ENCODE measurements around the gene MNAT1. TPM values are rescaled to one million over a fixed set of nuclear protein-coding genes. Genes with fewer than 3 reads are reported as not detected.

MNAT1 gene
- polyA plus RNA-seq, 2 of the 4 experiments (the other 2 are of a cell fraction) = 42.7 to 78.1 TPM

DNA sequence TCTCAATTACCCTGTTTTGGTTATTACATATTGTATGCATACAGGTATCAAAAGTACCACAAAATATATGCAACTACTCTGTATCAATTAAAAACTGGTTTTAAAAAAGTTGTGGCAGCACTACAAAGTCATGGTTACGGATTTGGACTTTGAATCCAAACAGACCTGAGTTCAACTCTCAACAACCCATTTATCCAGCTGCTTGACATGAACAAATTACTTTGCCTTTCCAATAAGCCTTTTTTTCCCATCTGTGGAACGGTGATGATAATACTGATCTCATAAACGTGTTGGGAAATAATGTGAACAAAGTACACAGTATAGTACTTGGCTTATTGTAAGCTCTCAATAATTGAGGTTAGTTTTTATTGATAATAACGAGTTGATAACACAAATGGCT is 85.0 kb downstream of the MNAT1 start:
- Histone ChIP-seq H3K4me2 (no peak overlapping the region), H3K9me3 (no peaks in the 10 kb centered on the region), H3K4me3 (no peak overlapping the region), H3K27ac (no peak overlapping the region), H3K4me1 (0 out of 3 replicates have a peak, but pooled peaks cover 3% of the 10 kb centered on the region)
- TF ChIP-seq, protein P1, sequence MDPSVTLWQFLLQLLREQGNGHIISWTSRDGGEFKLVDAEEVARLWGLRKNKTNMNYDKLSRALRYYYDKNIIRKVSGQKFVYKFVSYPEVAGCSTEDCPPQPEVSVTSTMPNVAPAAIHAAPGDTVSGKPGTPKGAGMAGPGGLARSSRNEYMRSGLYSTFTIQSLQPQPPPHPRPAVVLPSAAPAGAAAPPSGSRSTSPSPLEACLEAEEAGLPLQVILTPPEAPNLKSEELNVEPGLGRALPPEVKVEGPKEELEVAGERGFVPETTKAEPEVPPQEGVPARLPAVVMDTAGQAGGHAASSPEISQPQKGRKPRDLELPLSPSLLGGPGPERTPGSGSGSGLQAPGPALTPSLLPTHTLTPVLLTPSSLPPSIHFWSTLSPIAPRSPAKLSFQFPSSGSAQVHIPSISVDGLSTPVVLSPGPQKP (IDR thresholded peaks at IDR 0.05; ENCODE audit: low read depth, low read length) = no peak
- TF ChIP-seq RAD21 (conservative IDR thresholded peaks at IDR 0.05 in 1 of 2, IDR thresholded peaks at IDR 0.05 in 1 of 2) (no peak), CBX8 (IDR thresholded peaks at IDR 0.05) (no peak), RARB (CRISPR knock-in tag; IDR thresholded peaks at IDR 0.05) (no peak), BHLHE40 (IDR thresholded peaks at IDR 0.05; ENCODE audit: low read depth, low read length) (no peak), JUNB (IDR thresholded peaks at IDR 0.05) (no peak), EP300 (IDR thresholded peaks at IDR 0.05) (no peak), POLR2A (IDR thresholded peaks at IDR 0.05; ENCODE audit: low read length) (no peak), CBX2 (IDR thresholded peaks at IDR 0.05; ENCODE audit: borderline replicate concordance, low read depth) (no peak), EHMT2 (IDR thresholded peaks at IDR 0.05; ENCODE audit: low read depth) (no peak), ESRRA (IDR thresholded peaks at IDR 0.05; ENCODE audit: borderline replicate concordance, low read length) (no peak), RNF2 (IDR thresholded peaks at IDR 0.05; ENCODE audit: borderline replicate concordance, low read depth) (no peak), MYC (IDR thresholded peaks at IDR 0.05; ENCODE audit: borderline replicate concordance, low read length) (no peak), RCOR1 (IDR thresholded peaks at IDR 0.05; ENCODE audit: low read depth, low read length) (no peak), HEYL (CRISPR knock-in tag; IDR thresholded peaks at IDR 0.05) (no peak)
- TF ChIP-seq, protein P2, sequence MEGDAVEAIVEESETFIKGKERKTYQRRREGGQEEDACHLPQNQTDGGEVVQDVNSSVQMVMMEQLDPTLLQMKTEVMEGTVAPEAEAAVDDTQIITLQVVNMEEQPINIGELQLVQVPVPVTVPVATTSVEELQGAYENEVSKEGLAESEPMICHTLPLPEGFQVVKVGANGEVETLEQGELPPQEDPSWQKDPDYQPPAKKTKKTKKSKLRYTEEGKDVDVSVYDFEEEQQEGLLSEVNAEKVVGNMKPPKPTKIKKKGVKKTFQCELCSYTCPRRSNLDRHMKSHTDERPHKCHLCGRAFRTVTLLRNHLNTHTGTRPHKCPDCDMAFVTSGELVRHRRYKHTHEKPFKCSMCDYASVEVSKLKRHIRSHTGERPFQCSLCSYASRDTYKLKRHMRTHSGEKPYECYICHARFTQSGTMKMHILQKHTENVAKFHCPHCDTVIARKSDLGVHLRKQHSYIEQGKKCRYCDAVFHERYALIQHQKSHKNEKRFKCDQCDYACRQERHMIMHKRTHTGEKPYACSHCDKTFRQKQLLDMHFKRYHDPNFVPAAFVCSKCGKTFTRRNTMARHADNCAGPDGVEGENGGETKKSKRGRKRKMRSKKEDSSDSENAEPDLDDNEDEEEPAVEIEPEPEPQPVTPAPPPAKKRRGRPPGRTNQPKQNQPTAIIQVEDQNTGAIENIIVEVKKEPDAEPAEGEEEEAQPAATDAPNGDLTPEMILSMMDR (IDR thresholded peaks at IDR 0.05) = no peak
- TF ChIP-seq, protein P3, sequence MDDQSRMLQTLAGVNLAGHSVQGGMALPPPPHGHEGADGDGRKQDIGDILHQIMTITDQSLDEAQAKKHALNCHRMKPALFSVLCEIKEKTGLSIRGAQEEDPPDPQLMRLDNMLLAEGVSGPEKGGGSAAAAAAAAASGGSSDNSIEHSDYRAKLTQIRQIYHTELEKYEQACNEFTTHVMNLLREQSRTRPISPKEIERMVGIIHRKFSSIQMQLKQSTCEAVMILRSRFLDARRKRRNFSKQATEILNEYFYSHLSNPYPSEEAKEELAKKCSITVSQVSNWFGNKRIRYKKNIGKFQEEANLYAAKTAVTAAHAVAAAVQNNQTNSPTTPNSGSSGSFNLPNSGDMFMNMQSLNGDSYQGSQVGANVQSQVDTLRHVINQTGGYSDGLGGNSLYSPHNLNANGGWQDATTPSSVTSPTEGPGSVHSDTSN (IDR thresholded peaks at IDR 0.05) = no peak
- CTCF ChIA-PET = no interaction called here
- DNase-seq (ENCODE audit: low read depth in 1 of 2, low spot score in 1 of 2) (no peak), FAIRE-seq (peak; percentile 54), ATAC-seq (no peak)
- WGBS (ENCODE audit: missing lambda C conversion rate) = 83% methylated on average over 4 of the region's 4 CpGs
- POLR2A ChIA-PET = no interaction called here

DNA sequence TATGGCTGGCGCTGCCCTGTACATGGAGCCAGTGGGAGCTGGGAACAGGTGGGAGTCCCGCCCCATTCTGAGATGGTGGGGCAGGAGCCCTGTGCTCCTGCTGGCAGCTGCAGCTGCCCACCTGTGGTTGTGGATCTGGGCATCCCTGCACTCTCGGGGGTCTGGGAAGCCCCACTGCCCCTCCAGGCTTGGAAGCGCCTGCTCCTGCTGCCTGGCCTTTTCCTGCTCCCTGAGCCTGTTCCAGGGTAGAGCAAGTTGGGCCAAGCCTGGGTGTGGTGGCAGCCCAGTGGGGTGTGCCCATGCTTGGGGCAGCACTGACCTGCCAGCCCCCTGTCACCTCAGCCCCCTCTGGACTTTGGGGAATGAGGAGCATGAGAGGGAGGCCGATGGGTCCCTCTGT is 104.0 kb downstream of the MNAT1 start:
- no peak for DNase-seq (ENCODE audit: low read depth in 1 of 2, low spot score in 1 of 2)
- H3K9me3 ChIP-seq = peaks cover 8% of the 10 kb centered on the region; the same call in 1 of the 3 replicates
- no peak overlapping the region for H3K4me2 ChIP-seq
- no peak for ATAC-seq
- no peak overlapping the region for H3K27ac ChIP-seq
- ChIA-PET POLR2A (no interaction called here), CTCF (no interaction called here)
- H3K4me1 ChIP-seq = no peaks in the 10 kb centered on the region
- no peak overlapping the region for H3K4me3 ChIP-seq
- TF ChIP-seq EHF (CRISPR knock-in tag; IDR thresholded peaks at IDR 0.05) (no peak), CBX8 (IDR thresholded peaks at IDR 0.05) (no peak), FOXS1 (CRISPR knock-in tag; IDR thresholded peaks at IDR 0.05) (no peak), ZNF302 (CRISPR knock-in tag; IDR thresholded peaks at IDR 0.05) (no peak), KDM1A (IDR thresholded peaks at IDR 0.05; ENCODE audit: low read depth) (no peak), POLR2A (IDR thresholded peaks at IDR 0.05; ENCODE audit: low read length) (no peak), TFCP2L1 (CRISPR knock-in tag; IDR thresholded peaks at IDR 0.05) (no peak), RFX5 (IDR thresholded peaks at IDR 0.05) (no peak), CBX2 (IDR thresholded peaks at IDR 0.05; ENCODE audit: borderline replicate concordance, low read depth) (no peak), EHMT2 (IDR thresholded peaks at IDR 0.05; ENCODE audit: low read depth) (no peak), CHD4 (IDR thresholded peaks at IDR 0.05; ENCODE audit: borderline replicate concordance) (no peak), HOXA7 (CRISPR knock-in tag; IDR thresholded peaks at IDR 0.05) (no peak), NPAS2 (CRISPR knock-in tag; IDR thresholded peaks at IDR 0.05; ENCODE audit: borderline replicate concordance) (no peak), PHF8 (IDR thresholded peaks at IDR 0.05; ENCODE audit: borderline replicate concordance, low read depth) (no peak)
- TF ChIP-seq, protein P4, sequence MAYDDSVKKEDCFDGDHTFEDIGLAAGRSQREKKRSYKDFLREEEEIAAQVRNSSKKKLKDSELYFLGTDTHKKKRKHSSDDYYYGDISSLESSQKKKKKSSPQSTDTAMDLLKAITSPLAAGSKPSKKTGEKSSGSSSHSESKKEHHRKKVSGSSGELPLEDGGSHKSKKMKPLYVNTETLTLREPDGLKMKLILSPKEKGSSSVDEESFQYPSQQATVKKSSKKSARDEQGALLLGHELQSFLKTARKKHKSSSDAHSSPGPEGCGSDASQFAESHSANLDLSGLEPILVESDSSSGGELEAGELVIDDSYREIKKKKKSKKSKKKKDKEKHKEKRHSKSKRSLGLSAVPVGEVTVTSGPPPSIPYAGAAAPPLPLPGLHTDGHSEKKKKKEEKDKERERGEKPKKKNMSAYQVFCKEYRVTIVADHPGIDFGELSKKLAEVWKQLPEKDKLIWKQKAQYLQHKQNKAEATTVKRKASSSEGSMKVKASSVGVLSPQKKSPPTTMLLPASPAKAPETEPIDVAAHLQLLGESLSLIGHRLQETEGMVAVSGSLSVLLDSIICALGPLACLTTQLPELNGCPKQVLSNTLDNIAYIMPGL (CRISPR knock-in tag; IDR thresholded peaks at IDR 0.05; ENCODE audit: borderline replicate concordance) = no peak
- TF ChIP-seq, protein P3 (IDR thresholded peaks at IDR 0.05) = no peak
- TF ChIP-seq, protein P5, sequence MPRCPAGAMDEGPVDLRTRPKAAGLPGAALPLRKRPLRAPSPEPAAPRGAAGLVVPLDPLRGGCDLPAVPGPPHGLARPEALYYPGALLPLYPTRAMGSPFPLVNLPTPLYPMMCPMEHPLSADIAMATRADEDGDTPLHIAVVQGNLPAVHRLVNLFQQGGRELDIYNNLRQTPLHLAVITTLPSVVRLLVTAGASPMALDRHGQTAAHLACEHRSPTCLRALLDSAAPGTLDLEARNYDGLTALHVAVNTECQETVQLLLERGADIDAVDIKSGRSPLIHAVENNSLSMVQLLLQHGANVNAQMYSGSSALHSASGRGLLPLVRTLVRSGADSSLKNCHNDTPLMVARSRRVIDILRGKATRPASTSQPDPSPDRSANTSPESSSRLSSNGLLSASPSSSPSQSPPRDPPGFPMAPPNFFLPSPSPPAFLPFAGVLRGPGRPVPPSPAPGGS (IDR thresholded peaks at IDR 0.05) = no peak
- 93% methylated on average over 3 of the region's 5 CpGs for WGBS (ENCODE audit: missing lambda C conversion rate)
- FAIRE-seq = no peak

All from A549 (cell line).